HG03432 (cell line): ENCODE data around the gene FCN2.
"Not testable (repeated sequence)": the region's sequence is repeated elsewhere in the genome, so short reads cannot be mapped to it uniquely, and the experiment has no call there.

Experiments
- ATAC-seq: cut with Tn5 transposase; IDR thresholded peaks from one replicate; pipeline ENCODE4 v1.9.1; 2021; ENCODE audit warnings: mild to moderate bottlenecking, moderate library complexity; ENCODE audit not compliant: unreplicated experiment

FCN2 gene

GRCh38 chr9:134846699-134847098, 33.9 kb upstream of the FCN2 start:
- no peak for ATAC-seq

DNA sequence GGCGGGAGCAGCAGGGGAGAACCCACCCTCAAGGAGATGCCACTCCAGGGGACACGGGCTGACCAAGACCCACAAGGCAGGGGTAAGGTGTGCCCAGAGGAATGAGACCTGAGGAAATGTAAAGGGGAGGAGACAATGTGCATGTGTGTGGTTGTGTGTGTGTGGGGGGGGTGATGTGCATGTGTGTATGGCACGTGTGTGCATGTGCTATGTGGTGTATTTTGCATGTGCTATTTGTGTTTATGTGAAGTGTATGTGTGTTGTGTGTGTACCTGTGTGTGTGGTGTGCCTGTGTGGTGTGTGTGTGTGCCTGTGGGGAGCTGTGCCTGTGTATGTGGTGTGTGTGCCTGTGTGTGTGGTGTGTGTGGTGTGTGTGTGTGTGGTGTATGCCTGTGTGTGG, 33.5 kb upstream of the FCN2 start:
- no peak for ATAC-seq

DNA sequence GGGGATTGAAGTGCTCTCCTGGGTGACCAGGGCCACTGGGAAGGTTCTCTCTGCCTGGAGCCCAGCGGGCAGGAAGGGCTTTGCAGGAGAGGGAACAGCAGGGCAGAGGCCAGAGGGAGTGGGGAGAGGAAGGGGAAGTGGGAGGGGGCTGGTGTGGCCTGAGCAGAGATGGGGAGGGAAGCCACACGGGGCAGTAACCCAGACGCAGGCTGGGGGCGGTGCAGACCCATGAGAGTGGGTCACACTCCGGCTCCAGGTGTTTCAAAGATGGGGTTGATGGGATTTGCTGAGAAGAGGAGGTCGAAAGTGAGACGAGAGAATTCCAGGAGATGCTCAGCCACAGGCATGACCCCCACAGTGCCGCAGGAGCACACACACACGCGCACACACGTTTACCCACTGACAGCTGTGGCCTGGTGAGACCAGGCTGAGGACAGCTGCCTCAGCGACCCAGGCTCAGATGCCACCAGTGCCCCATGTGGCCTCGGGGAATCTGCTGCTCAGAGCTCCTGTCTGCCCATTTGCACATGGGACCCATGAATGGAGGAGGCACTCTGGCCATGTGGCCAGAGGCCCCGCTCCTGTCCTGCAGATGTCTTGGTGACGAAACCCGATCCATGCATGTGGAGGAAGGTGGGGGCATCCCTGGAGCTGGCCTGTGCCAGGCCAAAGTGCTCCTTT, 32.7 kb upstream of the FCN2 start:
- ATAC-seq = no peak

DNA sequence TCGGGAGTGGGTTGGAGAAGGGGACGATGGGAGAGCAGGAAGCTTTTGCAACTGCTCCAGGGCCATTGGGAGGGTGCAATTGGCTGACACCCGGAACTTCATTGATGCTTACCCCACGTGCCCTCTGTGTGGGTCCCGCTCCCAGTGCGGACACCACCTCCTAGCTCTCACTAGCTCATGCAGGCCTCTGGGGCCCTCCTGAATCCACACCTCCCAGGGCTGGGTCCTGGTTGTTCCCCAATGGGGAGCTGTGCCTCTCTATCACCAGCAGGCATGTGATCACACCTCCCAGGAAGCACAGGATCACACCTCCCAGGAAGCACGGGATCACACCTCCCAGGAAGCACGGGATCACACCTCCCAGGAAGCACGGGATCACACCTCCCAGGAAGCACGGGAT, 32.1 kb upstream of the FCN2 start:
- ATAC-seq = no peak

DNA sequence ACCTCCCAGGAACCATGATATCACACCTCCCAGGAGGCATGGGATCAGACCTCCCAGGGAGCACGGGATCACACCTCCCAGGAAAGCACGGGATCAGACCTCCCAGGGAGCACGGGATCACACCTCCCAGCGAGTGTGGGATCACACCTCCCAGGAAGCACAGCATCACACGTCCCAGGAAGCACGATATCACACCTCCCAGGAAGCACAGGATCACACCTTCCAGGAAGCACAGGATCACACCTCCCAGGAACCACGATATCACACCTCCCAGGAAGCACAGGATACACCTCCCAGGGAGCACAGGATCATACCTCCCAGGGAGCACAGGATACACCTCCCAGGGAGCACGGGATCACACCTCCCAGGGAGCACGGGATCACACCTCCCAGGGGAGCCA, 30.0 kb upstream of the FCN2 start:
- ATAC-seq = no peak

DNA sequence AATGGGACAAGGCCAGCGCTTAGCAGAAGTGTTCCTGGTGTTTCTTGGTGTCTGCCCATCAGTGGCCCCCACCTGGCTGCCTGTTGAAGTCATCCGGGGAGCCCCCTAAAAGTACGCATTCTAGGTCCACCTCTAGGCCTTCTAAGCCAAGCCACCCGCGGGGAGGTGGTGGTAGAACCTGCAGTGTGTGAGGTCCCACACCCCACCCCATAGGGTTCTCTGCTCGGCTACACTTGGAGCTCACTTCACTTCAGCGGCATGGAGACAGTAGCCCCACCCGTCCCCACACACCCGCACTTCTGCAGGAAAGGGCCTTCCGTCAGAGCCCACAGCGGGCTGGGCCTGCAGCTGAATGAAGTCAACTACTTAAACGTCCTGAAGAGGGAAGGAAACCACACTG, 29.6 kb upstream of the FCN2 start:
- ATAC-seq = no peak

DNA sequence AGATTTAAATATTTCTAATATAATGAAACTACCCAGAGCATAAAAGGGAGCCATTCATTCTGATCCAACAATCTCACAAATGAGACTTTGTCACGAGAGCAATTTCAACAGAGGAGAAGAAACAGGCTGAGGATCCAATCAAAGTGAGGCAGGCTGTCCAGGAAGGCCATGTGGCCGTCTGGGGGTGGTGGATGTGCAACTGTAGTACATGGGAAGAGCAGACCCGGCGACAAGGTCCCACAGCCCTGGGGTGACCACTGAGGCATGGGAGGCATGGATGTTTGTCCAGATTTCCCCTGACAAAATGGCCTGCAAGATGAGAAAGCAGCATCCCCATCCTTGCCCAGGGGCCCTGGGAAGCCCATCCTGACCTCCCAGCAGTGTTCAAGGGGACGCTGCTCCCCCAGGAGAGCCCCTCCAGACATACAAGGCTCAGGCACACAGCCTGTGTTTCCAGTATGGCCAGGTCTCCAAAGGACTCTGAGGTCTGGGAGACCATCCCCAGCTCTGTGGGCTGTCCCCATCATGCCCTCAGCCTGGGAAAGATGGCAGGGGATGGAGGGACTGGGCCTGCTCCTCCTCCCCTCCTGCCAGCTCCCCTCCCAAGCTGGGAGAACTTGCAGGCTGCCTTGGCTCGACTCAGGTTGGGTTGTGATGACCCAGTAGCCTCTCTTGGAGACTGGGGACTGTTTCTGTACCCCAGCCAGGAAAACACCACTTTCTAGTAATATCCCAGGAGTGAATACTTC, 27.5 kb upstream of the FCN2 start:
- no peak for ATAC-seq

GRCh38 chr9:134853893-134854292, 26.7 kb upstream of the FCN2 start:
- no peak for ATAC-seq

- ATAC-seq = no peak
Measured at GRCh38 chr9:134854541-134854981, 26.0 kb upstream of the FCN2 start.

- no peak for ATAC-seq
Measured at GRCh38 chr9:134855231-134855899, 25.2 kb upstream of the FCN2 start.

DNA sequence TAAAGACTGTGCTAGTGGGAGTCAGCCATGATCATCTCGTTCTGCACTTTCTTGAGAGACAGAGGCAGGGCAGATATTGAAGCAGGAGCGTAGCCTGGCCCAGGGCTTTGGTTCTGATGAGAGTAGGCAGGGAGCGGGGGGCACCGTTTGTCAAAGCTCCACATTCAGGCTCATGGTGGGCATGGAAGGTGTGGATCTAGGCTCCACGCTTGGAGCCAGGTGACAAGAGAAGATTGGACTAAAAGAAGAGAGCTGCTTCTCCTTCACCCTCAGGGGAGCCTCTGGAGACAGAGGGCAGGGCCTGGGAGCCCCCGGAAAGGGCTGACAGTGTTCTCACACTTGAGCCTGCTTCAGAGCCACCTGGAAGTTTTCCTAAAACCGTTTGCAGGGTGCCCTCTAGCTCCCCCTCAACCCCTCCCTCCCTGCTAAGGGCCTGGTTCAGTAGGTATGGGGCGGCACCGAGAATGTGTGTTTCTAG, 24.7 kb upstream of the FCN2 start:
- no peak for ATAC-seq

DNA sequence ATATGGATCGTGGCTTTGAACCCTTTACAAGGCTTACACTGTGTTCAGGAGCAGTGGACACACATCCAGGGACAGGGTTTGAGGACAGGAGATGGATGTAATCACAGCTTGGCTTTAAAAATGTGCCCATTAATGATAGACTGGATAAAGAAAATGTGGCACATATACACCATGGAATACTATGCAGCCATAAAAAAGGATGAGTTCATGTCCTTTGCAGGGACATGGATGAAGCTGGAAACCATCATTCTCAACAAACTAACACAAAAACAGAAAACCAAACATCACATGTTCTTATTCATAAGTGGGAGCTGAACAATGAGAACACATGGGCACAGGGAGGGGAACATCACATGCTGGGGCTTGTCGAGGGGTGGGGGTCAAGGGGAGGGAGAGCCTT, 23.2 kb upstream of the FCN2 start:
- ATAC-seq = not testable (repeated sequence)

- ATAC-seq = peak; percentile 80
Measured at GRCh38 chr9:134858051-134858841, 22.4 kb upstream of the FCN2 start.

- no peak for ATAC-seq
Measured at GRCh38 chr9:134860510-134860909, 20.1 kb upstream of the FCN2 start.

- no peak for ATAC-seq
Measured at GRCh38 chr9:134861595-134862334, 18.8 kb upstream of the FCN2 start.

GRCh38 chr9:134863306-134863902, 17.2 kb upstream of the FCN2 start:
- no peak for ATAC-seq

GRCh38 chr9:134863941-134864820, 16.4 kb upstream of the FCN2 start:
- ATAC-seq = no peak

- ATAC-seq = no peak
Measured at GRCh38 chr9:134864821-134865190, 15.8 kb upstream of the FCN2 start.
